Lower leg skin (tissue), 3 donors: ENCODE data around the gene LRIT1.

Source experiments
- POLR2A ChIP-seq, 2 donors: fragments of 450-650 bp; IDR thresholded peaks; one replicate each; pipeline ENCODE4 v1.6.1; 2016 to 2017; ENCODE audit warnings: antibody characterized with exemption in 2 of 2, mild to moderate bottlenecking in 1 of 2, moderate library complexity in 1 of 2
- TF ChIP-seq, protein P1 (sequence below), 3 donors: fragments of 450-650 bp; IDR thresholded peaks; one replicate each; pipeline ENCODE4 v1.5.1; 2016; ENCODE audit warnings: antibody characterized with exemption in 3 of 3, mild to moderate bottlenecking in 3 of 3, moderate library complexity in 2 of 3

DNA sequence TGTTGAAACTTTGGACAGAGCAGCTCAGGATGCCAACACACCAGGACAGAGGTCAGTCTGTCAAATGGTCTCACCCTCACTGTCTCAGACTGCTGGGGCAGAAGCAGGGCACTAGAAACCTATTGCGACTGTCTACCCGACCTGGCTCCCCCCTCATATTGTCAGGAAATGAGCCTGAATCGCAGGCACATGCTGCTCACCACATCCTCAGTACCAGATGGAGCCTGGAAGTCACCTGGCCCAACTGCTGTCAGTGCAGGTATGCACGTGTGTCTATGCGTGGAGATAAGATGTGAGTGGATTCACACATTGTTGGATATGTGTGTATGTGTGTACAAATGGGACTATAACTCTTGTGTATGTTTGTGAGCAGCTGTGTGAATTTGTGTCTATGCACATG, 50.2 kb downstream of the LRIT1 start:
- TF ChIP-seq, protein P1, sequence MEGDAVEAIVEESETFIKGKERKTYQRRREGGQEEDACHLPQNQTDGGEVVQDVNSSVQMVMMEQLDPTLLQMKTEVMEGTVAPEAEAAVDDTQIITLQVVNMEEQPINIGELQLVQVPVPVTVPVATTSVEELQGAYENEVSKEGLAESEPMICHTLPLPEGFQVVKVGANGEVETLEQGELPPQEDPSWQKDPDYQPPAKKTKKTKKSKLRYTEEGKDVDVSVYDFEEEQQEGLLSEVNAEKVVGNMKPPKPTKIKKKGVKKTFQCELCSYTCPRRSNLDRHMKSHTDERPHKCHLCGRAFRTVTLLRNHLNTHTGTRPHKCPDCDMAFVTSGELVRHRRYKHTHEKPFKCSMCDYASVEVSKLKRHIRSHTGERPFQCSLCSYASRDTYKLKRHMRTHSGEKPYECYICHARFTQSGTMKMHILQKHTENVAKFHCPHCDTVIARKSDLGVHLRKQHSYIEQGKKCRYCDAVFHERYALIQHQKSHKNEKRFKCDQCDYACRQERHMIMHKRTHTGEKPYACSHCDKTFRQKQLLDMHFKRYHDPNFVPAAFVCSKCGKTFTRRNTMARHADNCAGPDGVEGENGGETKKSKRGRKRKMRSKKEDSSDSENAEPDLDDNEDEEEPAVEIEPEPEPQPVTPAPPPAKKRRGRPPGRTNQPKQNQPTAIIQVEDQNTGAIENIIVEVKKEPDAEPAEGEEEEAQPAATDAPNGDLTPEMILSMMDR (IDR thresholded peaks at IDR 0.05): no peak
- no peak for TF ChIP-seq POLR2A (IDR thresholded peaks at IDR 0.05)
